ENCODE measurements around the gene MRPL43.
A peak's percentile ranks its signal among the peaks of the same experiment; 100 is the strongest.

Gene MRPL43

GRCh38 chr10:101018600-101019439 is 31.5 kb upstream of the MRPL43 start:
- DNase-seq: peak; percentile 46

DNA sequence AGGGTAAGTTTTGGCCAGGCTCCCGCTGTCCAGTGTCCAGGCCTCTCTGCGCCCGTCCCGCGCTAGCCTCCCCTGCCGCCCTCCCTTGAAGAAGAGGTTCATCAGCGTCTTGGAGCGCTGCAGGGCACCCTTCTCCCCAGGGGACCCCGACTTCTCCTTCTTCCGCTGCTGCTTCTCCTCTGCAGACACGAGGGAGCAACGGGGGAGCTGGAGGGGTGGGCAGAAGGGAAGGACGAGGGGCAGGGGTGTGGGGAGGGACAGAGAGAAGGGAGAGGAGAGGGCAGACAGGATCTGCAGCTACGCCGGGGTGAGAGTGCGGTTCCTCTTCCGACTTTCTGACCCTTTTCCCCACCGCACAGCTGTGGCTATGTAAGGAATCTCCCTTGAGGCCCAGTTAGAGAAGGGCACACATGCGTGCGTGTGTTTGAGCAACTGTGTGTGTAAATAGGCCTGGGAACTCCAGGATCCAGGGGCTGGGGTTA is 30.9 kb upstream of the MRPL43 start:
- no peak for DNase-seq

GRCh38 chr10:101016814-101017213 is 29.5 kb upstream of the MRPL43 start:
- no peak for DNase-seq

- no peak for DNase-seq
Observed at GRCh38 chr10:101015582-101015973, 28.3 kb upstream of the MRPL43 start.

DNA sequence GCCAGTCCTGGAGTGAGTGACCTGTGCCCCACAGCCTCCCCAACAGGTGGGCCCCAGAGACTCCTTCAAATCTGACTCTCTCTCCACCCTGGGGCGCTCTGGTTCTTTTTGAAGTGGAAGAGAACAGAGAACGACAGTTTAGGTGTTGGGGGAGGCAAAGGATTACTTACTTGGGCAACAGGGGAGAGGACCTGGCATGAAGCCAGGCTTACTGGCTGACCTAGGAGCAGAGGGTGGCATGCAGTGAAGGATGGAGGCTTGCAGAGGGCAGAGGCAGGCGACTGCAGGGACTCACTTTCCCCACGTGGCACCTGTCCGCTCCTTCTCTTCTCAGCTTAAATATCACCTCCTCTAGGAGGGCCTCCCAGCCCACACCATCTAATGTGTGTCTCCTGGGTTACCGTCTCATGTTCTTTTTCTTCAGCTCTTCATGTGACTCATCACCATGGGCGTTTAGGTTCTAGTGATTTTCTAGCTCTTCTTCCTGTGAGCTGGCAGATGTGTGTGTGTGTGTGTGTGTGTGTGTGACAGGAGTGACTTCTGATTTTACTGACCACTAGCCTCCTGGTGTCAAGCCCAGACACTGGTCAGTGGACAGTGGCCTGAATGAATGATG is 27.8 kb upstream of the MRPL43 start:
- DNase-seq: no peak

- no peak for DNase-seq
Observed at GRCh38 chr10:101014230-101014884, 27.1 kb upstream of the MRPL43 start.

DNA sequence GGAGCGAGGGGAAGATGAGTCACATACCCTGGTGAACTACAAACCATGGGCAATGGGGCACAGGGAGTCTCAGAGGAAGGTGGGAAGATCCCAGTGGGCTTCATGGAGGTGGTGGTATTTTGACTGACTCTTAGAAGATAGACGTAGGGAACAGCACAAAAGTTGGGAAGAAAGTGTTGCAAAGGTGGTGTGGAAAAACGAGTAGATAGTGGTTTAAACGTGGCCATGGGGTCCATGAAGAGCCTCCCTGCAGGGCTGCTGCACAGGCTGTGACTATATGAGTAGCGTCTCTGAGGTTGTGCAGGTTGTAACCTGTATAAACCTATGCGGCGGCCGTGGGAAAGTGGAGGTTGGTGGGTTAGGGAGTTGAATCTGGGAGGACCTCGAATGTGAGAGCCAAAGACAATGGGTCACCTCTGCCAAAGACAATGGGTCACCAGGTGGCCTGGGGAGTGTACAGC is 26.1 kb upstream of the MRPL43 start:
- DNase-seq: no peak

DNA sequence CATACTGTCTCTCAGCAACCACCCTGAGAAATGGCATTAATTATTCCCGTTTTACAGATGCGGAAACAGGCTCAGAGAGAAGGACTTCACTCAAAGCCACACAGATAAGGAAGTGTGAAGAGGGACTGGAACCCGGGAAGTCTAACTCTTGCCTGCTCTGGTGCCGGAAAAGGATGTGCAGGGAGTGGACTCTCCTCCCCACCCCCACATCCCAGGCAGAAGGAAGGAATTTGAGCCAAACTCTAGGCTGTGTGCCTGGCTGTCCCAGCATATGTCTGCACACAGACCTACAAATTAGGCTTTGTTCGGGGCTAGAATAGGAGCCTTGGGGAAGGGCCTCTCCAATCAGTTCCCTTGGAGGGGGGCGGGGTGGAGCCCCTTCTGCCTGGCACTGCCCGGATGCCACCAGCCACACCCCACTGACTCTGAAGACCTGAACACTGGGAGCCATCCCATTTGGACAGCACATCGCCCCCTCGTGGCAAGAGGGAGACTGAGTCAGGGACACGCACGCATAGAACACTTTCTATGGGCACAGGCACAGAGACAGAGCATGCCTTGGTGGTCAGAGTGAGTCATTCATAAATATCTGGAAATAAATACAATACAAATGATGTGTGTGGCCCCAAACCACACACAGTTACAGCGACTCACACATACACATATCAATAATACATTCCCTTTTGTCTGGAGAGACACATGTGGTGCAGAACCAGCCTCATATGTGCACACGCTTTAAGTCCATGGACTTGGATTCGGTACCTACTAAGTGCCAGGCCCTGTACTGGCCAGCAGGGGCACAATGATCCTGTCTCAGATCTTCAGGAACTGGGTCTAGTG is 25.4 kb upstream of the MRPL43 start:
- DNase-seq: peak; percentile 46

DNA sequence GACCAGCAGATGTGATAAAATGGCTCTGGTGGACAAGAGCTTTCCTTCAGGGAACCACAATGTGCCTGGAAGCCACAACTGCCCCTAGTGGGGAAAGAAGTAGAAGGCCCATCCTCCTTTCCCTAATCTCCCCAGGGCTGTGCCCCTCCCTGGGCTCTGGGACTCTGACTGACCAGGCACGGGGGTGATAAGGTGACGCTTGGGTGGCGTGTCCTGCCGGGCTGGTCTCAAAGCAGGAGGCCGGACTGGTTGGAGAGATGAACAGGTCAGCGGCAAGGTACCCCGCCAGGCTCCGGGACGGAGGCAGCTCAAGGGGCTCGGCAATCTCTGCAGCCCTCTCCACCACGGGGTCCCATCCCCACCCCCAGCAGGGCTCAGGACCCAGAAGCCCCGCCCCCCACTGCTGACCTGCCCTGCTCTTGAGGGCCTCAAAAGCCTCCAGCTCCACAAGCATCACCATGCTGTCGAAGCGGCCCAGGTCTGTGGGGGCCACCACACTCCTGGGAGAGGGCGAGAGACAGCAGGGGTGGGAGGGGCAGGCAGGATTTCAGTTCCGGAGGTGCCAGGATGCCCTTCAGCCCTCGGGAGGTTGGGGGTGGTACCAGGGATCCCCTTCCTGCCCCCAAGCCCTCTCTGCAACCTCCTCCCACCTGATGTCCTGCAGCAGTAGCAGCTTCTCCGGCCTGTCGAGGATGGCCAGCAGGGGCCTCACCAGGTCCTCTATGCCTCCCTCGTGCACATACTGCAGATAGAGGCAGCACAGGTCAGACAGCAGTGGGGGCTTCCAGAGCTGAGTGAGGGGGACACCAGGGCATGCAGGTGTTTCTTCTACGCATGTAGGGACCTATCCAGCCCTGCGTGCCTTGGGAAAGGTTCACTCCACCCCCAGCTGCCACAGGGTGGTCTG is 24.5 kb upstream of the MRPL43 start:
- no peak for DNase-seq

DNA sequence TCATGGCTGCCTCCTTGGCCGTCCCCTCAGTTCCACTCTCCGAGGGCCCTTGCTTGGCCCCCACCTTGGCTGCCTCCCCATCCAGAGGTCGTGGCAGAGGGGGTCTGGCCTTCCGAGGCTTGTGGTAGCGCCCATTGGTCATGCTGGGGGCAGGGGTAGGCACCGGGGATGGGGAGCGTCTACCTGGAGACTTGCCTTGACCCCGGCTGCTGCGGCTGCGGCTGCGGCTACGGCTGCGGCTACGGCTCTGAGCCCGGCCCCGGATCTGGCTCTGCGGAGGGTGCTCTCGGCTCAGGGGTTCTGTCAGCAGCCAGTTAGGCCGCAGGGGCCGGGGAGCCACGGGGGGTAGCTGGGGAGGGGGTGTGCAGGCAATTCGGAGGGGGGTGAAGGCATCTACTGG is 23.0 kb upstream of the MRPL43 start:
- DNase-seq: no peak

GRCh38 chr10:101008823-101009423 is 21.6 kb upstream of the MRPL43 start:
- DNase-seq: no peak

DNA sequence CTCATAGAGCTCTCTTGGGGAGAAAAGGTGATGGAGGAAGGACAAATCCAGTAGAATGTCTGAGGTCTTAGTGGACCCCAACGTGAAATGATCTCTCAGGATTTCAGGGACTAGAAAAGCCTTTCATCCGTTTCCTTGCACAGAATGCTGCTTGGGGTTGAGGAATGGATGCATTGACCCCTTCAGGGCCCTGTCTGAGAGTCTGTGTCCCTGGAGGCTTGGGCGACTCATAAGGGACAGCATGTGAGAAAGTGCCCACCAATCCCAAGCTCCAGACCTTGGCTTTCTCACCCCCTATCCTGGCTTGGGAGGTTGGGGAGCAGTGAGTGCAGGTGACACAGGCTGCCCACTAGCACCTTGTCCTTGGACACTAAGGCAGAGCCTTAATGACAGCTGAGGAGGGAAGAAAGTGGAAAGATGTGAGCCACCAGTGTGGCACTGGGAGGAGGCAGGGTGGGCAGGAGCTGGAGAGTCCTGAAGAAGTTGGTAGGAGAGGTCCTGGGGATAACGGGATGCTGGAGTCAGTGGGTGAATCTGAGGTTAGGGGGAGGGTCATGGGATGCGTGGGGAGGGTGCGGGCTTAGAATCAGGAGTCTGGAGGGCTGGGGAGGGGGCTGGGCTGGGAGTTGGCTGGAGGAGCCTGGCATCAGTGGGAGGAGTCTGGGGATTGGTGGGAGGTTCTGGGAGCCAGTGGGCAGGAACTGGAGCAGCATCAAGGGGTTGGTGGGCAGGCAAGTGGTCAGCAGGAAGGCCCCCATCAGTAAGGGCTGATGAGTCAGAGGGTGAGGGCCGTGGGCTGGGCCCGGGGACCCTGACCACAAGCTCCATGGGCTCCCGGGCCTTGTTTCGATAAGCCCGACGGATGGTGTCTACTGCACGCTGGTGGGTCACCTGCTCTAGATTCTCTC is 20.9 kb upstream of the MRPL43 start:
- no peak for DNase-seq

DNA sequence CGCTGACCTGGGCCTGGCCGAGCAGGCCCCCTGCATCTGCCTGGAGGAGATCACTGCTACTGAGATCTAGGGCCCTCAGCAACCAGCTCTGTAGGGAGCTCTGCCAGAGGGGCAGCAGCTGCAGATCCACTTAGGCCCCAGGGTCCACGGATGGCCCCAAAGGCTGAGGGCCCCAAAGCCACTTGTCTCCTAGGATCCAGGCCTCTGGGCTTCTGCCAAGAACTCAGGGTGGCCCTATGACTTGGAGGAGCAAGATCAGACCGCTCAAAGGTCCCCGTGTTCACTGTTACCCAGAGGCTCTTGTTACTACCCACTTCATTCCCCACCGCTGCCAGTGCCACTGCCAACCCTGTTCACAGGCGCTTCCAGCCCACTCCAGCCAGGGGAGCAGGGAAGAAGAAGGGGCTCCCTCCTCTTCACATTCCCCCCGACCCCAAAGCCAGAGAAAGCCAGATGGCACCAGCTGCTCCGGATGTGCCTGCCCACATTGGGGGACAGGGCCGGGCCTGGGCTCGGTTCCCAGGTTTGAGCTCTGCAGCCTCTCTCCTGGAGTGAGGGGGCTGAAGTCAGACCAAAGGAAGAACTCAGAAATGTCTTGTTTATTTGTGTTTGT is 19.9 kb upstream of the MRPL43 start:
- no peak for DNase-seq

DNA sequence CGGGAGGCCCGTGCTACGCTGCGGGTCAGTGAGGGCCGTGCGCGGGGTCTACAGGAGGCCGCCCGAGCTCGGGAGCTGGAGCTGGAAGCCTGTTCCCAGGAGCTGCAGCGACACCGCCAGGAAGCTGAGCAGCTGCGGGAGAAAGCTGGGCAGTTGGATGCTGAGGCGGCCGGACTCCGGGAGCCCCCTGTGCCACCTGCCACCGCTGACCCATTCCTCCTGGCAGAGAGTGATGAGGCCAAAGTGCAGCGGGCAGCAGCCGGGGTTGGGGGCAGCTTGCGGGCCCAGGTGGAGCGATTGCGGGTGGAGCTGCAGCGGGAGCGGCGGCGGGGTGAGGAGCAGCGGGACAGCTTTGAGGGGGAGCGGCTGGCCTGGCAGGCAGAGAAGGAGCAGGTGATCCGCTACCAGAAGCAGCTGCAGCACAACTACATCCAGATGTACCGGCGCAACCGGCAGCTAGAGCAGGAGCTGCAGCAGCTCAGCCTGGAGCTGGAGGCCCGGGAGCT is 19.3 kb upstream of the MRPL43 start:
- DNase-seq: no peak

DNA sequence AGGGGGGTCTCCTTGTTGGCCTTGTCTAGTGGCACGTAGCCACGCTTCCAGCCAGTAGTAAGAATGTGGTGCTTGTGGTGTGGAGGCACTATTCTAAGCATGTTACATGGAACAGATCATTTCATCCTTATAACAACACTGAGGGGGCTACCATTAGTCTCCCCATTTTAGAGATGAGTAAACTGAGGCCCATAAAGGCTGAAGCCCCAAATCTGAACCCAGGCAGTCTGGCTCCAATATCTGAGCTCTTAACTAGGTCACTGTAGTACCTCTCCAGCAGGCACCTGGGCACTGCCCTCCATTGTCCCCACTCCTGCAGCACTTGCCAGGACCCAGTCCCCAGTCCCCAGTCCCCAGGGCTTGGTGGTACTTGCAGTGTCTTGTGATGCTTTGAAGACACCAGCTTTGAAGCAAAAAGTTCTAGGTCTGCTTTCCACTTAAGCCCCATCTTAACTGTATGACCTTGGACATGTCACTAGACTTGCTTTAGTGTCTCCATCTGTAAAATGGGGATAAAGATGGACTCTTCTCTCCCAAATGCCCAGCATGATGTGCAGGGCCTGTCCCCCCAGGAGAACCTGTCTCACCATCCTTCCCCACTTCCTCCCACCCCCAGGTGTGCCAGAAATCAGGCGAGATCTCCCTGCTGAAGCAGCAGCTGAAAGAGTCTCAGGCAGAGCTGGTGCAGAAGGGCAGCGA is 18.7 kb upstream of the MRPL43 start:
- no peak for DNase-seq

GRCh38 chr10:101005361-101005760 is 18.1 kb upstream of the MRPL43 start:
- no peak for DNase-seq

DNA sequence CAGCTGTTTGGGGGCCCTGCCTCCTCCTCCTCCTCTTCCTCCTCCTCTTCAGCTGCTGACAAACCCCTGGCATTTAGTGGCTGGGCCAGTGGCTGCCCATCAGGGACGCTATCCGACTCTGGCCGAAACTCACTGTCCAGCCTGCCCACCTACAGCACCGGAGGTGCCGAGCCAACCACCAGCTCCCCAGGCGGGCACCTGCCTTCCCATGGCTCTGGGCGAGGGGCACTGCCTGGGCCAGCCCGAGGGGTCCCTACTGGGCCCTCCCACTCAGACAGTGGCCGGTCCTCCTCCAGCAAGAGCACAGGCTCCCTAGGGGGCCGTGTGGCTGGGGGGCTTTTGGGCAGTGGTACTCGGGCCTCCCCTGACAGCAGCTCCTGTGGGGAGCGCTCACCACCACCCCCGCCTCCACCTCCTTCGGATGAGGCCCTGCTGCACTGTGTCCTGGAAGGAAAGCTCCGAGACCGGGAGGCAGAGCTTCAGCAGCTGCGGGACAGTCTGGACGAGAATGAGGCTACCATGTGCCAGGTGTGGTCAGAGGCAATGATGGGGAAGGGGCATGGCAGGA is 16.4 kb upstream of the MRPL43 start:
- no peak for DNase-seq

GRCh38 chr10:101002456-101002855 is 15.2 kb upstream of the MRPL43 start:
- no peak for DNase-seq

GRCh38 chr10:101001659-101002035 is 14.3 kb upstream of the MRPL43 start:
- no peak for DNase-seq

All from DMS153 (cell line).